RPMI8226 (cell line): ENCODE measurements around the gene STAU1.
A peak's percentile ranks its signal among the peaks of the same experiment; 100 is the strongest.

Experiments
- DNase-seq: peaks from one replicate; pipeline ENCODE4 v3.0.0-alpha.2; 2015

The STAU1 gene

DNA sequence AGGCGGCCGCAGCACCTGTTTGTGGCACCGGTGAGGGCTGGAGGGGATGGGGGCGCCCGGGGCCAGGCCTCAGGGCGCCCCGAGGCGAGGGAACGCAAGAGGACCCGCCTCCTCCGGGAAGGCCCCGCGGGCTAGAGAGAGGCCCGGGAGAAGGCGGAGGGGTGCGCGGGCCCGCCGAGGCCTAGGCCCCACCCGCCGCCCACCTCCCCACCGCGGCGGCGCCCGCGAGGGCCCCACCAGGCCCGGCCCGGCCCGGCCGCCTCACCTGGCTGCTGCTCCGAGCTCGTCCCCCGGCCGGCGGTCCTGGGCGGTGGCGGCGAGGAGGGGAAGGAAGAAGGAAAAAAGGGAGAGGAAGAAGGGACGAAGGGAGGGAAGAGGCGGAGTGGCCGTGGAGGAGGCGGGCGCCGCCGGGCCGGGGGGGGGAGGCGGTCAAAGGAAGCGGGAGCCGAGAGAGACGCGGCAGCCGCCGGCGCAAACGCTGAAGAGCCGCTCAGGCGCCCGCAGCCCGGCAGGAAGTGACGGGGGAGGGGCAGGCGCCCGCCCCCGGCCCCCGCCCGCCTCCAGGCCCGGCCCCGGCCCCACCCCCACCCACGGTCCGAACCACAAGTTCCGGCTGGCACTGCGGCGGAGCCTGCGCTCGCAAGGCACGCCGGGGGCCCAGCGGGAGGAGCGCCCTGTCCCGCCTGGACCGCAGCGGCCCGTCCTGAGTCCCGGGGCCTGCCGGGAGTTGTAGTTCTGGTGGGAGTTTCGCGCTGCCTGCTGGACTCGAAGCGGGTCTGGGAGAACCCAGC, at the start of gene STAU1:
Gene STAU1, minus strand, starts transcription at position 484 of the 791 bp plus-strand sequence. CDS start 22,133 bp downstream, outside the sequence.
- peak; percentile 96 for DNase-seq

GRCh38 chr20:49237531-49237930, 49.4 kb upstream of the STAU1 start:
- no peak for DNase-seq

DNA sequence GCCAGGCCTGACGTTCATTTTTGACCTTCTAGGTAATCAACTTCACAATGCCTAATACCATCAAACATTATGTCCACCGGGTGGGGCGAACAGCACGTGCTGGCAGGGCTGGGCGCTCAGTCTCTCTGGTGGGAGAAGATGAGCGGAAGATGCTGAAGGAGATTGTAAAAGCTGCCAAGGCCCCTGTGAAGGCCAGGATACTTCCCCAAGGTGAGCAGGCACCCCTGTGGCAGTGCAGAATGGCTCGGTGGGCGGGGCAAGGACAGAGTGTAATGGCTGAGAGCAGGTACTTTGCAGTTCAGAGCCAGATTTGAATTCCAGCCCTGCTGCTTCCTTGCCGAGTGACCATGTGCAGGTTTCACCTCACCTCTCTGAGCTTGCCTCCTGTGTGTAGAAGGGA, 48.2 kb upstream of the STAU1 start:
- no peak for DNase-seq

GRCh38 chr20:49234831-49235230, 46.7 kb upstream of the STAU1 start:
- no peak for DNase-seq

DNA sequence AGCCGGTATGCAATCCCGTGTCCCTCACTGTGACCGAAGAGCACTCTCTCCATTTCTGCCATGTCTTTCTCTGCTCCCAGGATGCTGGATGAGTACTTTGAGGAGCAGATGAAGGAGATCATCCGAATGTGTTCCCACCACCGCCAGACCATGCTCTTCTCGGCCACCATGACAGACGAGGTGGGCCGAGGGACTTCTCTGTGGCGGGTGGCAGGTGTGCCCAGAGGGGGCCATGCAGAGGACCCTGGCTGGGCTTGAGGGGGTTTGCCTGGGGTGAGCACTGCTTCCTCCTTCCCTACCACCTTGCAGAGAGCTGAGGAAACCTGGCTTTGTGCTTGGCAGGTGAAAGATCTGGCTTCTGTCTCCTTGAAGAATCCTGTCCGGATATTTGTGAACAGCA, 45.1 kb upstream of the STAU1 start:
- DNase-seq, result no peak

- no peak for DNase-seq
Measured at GRCh38 chr20:49231471-49231870, 43.3 kb upstream of the STAU1 start.

GRCh38 chr20:49230561-49231133, 42.5 kb upstream of the STAU1 start:
- no peak for DNase-seq

GRCh38 chr20:49230021-49230420, 41.9 kb upstream of the STAU1 start:
- DNase-seq, result no peak

DNA sequence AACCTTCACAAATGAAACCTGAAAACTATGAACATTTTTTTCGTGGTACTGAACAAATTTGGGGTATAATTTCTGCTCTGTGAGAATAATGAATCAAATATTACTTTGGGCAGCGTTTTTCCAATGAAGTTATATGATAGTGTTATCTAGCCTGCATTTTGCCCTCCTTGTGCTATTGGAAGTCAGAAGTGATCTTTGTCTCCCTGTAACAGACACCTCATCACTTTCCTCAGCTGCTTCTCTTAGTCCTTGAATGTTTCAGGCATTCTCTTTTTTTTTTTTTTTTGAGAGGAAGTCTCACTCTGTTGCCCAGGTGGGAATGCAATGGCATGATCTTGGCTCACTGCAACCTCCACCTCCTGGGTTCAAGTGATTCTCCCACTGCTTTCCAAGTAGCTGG, 41.2 kb upstream of the STAU1 start:
- no peak for DNase-seq

DNA sequence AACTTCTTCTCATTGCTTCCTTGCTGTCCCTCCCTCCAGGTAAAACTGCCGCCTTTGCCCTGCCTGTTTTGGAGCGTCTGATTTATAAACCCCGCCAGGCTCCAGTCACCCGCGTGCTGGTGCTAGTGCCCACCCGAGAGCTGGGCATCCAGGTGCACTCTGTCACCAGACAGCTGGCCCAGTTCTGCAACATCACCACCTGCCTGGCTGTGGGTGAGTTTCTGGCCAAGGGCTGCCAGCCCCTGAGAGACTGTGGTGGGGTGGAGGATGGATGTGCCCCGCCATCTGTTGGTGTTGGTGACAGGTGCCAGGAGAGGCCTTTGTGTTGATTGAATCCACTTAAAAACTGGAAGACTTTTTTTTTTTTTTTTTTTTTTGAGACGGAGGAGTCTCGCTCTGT, 40.5 kb upstream of the STAU1 start:
- no peak for DNase-seq

- no peak for DNase-seq
Measured at GRCh38 chr20:49225896-49226295, 37.8 kb upstream of the STAU1 start.

- DNase-seq, result no peak
Measured at GRCh38 chr20:49219924-49220831, 32.0 kb upstream of the STAU1 start.

DNA sequence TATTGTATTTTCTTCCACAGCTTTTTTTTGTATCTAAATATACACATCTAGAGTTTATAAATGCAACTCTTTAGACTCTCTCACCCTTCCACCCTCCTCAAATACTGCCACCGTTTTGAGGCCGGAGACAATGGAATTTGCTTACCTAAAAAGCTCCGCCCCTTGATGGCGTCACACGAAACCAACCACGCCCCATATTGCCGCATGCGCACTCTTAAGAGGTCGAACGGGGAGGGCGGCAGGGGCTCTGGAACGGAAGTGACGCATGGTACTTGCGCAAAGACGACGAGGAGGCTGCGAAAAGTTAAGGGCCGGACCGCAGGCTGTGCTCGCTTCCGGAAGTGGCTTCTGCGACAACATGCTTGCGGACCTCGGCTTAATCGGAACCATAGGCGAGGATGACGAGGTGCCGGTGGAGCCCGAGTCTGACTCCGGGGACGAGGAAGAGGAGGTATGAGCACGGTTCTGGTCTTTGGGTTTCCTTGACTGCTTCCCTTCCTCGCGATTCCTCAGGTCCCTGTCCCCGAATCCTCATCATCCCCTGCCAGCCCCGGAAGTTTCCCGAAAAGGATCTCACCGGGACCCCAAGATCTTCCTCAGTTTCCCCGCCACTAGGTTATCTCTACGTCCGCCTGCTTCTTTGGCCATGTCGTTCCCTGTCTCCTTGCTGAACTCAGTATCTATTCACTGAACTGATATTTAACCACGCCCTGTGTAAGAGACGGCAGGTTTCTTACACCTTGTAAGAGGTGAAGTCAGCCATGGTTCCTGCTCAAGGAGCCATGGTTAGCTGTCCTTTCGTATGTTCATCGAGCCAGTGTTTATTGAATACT, 31.2 kb upstream of the STAU1 start, which contains the start of gene DDX27:
Gene DDX27, plus strand, starts transcription at position 326 of the 833 bp plus-strand sequence. Its CDS starts 33 bp downstream, at position 359.
- DNase-seq, result peak; percentile 98

GRCh38 chr20:49218739-49219090, 30.6 kb upstream of the STAU1 start:
- peak; percentile 11 for DNase-seq

GRCh38 chr20:49216991-49217578, 29.0 kb upstream of the STAU1 start:
- peak; percentile 91 for DNase-seq

GRCh38 chr20:49215232-49215631, 27.1 kb upstream of the STAU1 start:
- no peak for DNase-seq

DNA sequence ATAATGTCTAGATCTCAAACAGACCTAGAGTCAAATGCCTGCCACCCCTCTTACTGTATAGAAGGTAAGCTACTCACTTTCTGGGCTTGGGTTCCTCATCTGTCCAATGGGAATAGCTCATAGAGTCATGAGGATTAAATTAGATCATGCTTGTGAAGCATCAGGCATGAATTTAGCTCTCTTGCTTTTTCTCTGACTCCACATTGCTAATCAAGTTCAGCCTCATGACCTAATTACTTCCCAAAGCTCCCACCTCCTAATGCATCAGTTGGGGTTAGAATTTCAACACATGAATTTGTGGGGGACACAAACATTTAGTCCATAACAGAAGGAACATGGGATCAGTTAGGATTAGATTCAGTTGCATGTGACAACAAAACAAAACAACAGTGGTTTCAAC, 26.4 kb upstream of the STAU1 start:
- no peak for DNase-seq

- no peak for DNase-seq
Measured at GRCh38 chr20:49210757-49211110, 22.6 kb upstream of the STAU1 start.

- DNase-seq, result no peak
Measured at GRCh38 chr20:49210101-49210756, 22.1 kb upstream of the STAU1 start.

GRCh38 chr20:49207076-49207475, 18.9 kb upstream of the STAU1 start:
- DNase-seq, result peak; percentile 40

DNA sequence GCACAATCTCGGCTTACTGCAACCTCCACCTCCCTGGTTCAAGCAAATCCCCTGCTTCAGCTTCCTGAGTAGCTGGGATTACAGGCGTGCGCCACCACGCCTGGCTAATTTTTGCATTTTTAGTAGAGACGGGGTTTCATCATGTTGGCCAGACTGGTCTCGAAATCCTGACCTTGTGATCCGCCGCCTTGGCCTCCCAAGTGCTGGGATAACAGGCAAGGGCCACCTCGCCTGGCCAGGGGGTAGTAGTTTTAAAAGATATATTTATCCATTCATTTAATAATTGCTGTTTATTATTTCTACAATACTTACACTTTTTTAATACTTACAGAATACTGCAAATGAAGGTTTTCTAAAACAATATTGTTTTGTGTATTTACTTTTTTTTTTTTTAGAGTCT, 15.6 kb upstream of the STAU1 start:
- no peak for DNase-seq

DNA sequence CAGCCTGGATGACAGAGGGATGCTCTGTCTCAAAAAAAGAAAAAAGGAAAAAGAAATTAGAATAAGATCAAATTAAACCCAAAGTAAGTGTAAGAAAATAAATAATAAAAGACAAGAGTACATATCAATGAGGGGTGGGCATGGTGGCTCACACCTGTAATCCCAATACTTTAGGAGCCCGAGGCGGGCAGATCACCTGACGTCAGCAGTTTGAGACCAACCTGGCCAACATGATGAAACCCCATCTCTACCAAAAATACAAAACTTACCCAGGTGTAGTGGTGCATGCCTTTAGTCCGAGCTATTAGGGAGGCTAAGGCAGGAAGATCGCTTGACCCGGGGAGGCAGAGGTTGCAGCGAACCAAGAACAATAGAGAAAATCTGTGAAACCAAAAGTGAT, 14.9 kb upstream of the STAU1 start:
- no peak for DNase-seq
